ENCODE data around the gene SLC25A19.

The SLC25A19 gene

DNA sequence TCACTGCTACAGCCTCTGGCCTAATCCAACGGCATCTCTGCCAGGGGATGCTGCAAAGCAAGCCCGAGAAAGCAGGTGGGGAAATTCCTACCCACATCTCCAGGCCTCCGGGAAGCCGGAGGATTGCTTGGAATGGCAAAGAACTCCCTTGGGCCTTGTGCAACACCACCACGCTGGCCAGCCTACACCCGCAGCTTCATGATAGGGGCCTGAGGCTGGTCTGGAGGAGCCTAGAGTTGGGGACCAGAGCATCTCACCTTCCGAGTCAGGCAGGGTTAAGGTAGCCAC is 48.1 kb downstream of the SLC25A19 start:
- DNase-seq (ENCODE audit: low read depth, low spot score) = no peak
- Histone ChIP-seq H3K4me3 (ENCODE audit: low read length) (no peak overlapping the region), H3K27ac (ENCODE audit: low read length) (no peak overlapping the region), H3K36me3 (ENCODE audit: control insufficient read depth, insufficient read depth, low read length) (peaks cover 53% of the 10 kb centered on the region), H3K27me3 (ENCODE audit: control insufficient read depth, insufficient read depth, low read length) (no peaks in the 10 kb centered on the region), H3K4me1 (ENCODE audit: control insufficient read depth, insufficient read depth, low read length) (no peaks in the 10 kb centered on the region), H3K9me3 (ENCODE audit: control insufficient read depth, insufficient read depth, low read length) (no peaks in the 10 kb centered on the region)
- WGBS (ENCODE audit: insufficient coverage, insufficient read length) = no CpG with 5 or more reads among the region's 7 CpGs

- Histone ChIP-seq H3K4me1 (ENCODE audit: control insufficient read depth, insufficient read depth, low read length) (no peaks in the 10 kb centered on the region), H3K4me3 (ENCODE audit: low read length) (no peak overlapping the region), H3K9me3 (ENCODE audit: control insufficient read depth, insufficient read depth, low read length) (no peaks in the 10 kb centered on the region), H3K36me3 (ENCODE audit: control insufficient read depth, insufficient read depth, low read length) (peaks cover 50% of the 10 kb centered on the region), H3K27me3 (ENCODE audit: control insufficient read depth, insufficient read depth, low read length) (no peaks in the 10 kb centered on the region), H3K27ac (ENCODE audit: low read length) (no peak overlapping the region)
- no CpG with 5 or more reads among the region's 23 CpGs for WGBS (ENCODE audit: insufficient coverage, insufficient read length)
- DNase-seq (ENCODE audit: low read depth, low spot score) = no peak
Observed at GRCh38 chr17:75240394-75241142, 48.7 kb downstream of the SLC25A19 start.

GRCh38 chr17:75239778-75240393 is 49.3 kb downstream of the SLC25A19 start:
- Histone ChIP-seq H3K36me3 (ENCODE audit: control insufficient read depth, insufficient read depth, low read length) (peaks cover 52% of the 10 kb centered on the region), H3K27ac (ENCODE audit: low read length) (no peak overlapping the region), H3K27me3 (ENCODE audit: control insufficient read depth, insufficient read depth, low read length) (no peaks in the 10 kb centered on the region), H3K4me1 (ENCODE audit: control insufficient read depth, insufficient read depth, low read length) (no peaks in the 10 kb centered on the region), H3K9me3 (ENCODE audit: control insufficient read depth, insufficient read depth, low read length) (no peaks in the 10 kb centered on the region), H3K4me3 (ENCODE audit: low read length) (no peak overlapping the region)
- WGBS (ENCODE audit: insufficient coverage, insufficient read length) = no CpG with 5 or more reads among the region's 23 CpGs
- DNase-seq (ENCODE audit: low read depth, low spot score) = no peak

GRCh38 chr17:75239214-75239613 is 50.0 kb downstream of the SLC25A19 start:
- Histone ChIP-seq H3K27ac (ENCODE audit: low read length) (no peak overlapping the region), H3K27me3 (ENCODE audit: control insufficient read depth, insufficient read depth, low read length) (no peaks in the 10 kb centered on the region), H3K9me3 (ENCODE audit: control insufficient read depth, insufficient read depth, low read length) (no peaks in the 10 kb centered on the region), H3K4me1 (ENCODE audit: control insufficient read depth, insufficient read depth, low read length) (no peaks in the 10 kb centered on the region), H3K36me3 (ENCODE audit: control insufficient read depth, insufficient read depth, low read length) (peaks cover 57% of the 10 kb centered on the region), H3K4me3 (ENCODE audit: low read length) (no peak overlapping the region)
- no CpG with 5 or more reads among the region's 12 CpGs for WGBS (ENCODE audit: insufficient coverage, insufficient read length)
- DNase-seq (ENCODE audit: low read depth, low spot score) = no peak

DNA sequence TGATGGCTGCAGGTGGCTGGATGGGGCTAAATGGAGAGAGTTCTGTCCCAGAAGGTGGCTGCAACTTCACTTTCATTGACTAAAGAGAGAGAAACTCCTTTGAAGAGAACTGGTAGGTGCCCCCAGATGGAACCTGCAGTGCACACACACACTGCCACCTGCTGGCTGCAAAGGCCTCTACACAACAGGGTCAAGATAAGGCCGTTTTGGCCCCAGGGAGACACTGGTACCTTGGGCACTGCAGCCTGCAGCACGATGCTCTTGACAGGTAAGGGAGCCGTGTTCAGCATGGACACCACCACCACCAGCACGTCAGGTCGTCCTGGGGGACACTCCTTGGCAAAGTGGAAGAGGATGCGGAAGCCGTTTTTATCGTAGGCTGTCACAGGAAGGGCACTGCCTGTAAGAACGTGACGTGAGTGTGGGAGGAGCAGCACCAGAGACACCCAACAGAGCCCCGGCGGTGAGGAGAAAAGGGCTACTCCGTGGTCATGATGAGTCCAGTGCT is 50.5 kb downstream of the SLC25A19 start:
- no peaks in the 10 kb centered on the region for H3K4me1 ChIP-seq (ENCODE audit: control insufficient read depth, insufficient read depth, low read length)
- WGBS (ENCODE audit: insufficient coverage, insufficient read length) = no CpG with 5 or more reads among the region's 13 CpGs
- DNase-seq (ENCODE audit: low read depth, low spot score) = peak; percentile 57
- H3K36me3 ChIP-seq (ENCODE audit: control insufficient read depth, insufficient read depth, low read length) = peaks cover 56% of the 10 kb centered on the region
- H3K27ac ChIP-seq (ENCODE audit: low read length) = no peak overlapping the region
- no peak overlapping the region for H3K4me3 ChIP-seq (ENCODE audit: low read length)
- H3K9me3 ChIP-seq (ENCODE audit: control insufficient read depth, insufficient read depth, low read length) = no peaks in the 10 kb centered on the region
- no peaks in the 10 kb centered on the region for H3K27me3 ChIP-seq (ENCODE audit: control insufficient read depth, insufficient read depth, low read length)

- WGBS (ENCODE audit: insufficient coverage, insufficient read length) = no CpG with 5 or more reads among the region's 11 CpGs
- no peak overlapping the region for H3K4me3 ChIP-seq (ENCODE audit: low read length)
Observed at GRCh38 chr17:75238020-75238580, 51.1 kb downstream of the SLC25A19 start.

GRCh38 chr17:75237100-75238014 is 51.9 kb downstream of the SLC25A19 start:
- no peak overlapping the region for H3K27ac ChIP-seq (ENCODE audit: low read length)
- H3K4me3 ChIP-seq (ENCODE audit: low read length) = no peak overlapping the region
- no peaks in the 10 kb centered on the region for H3K4me1 ChIP-seq (ENCODE audit: control insufficient read depth, insufficient read depth, low read length)
- no peaks in the 10 kb centered on the region for H3K9me3 ChIP-seq (ENCODE audit: control insufficient read depth, insufficient read depth, low read length)
- no CpG with 5 or more reads among the region's 12 CpGs for WGBS (ENCODE audit: insufficient coverage, insufficient read length)
- H3K36me3 ChIP-seq (ENCODE audit: control insufficient read depth, insufficient read depth, low read length) = peaks cover 52% of the 10 kb centered on the region
- H3K27me3 ChIP-seq (ENCODE audit: control insufficient read depth, insufficient read depth, low read length) = no peaks in the 10 kb centered on the region
- DNase-seq (ENCODE audit: low read depth, low spot score) = no peak

More at GRCh38 chr17:75238020-75238580, 51.1 kb downstream of the SLC25A19 start:
- no peaks in the 10 kb centered on the region for H3K27me3 ChIP-seq (ENCODE audit: control insufficient read depth, insufficient read depth, low read length)
- H3K9me3 ChIP-seq (ENCODE audit: control insufficient read depth, insufficient read depth, low read length) = no peaks in the 10 kb centered on the region
- no peak overlapping the region for H3K27ac ChIP-seq (ENCODE audit: low read length)
- DNase-seq (ENCODE audit: low read depth, low spot score) = no peak
- peaks cover 50% of the 10 kb centered on the region for H3K36me3 ChIP-seq (ENCODE audit: control insufficient read depth, insufficient read depth, low read length)
- H3K4me1 ChIP-seq (ENCODE audit: control insufficient read depth, insufficient read depth, low read length) = no peaks in the 10 kb centered on the region

DNA sequence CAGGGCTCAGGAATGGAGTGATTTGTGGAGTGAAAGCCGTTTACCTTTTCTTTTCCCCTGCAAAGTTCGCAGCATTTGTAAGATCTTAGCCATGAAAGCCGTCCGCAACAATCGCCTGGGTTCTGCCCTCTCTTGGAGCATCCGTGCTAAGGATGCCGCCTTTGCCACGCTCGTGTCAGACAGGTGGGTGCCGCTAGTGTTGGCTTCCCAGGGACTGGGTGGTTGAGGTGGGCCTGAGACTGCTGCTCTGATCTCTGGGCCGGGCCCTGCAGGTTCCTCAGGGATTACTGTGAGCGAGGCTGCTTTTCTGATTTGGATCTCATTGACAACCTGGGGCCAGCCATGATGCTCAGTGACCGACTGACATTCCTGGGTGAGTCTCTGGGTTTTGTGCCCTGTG is 56.4 kb downstream of the SLC25A19 start:
- Histone ChIP-seq H3K4me1 (ENCODE audit: control insufficient read depth, insufficient read depth, low read length) (no peaks in the 10 kb centered on the region), H3K4me3 (ENCODE audit: low read length) (no peak overlapping the region), H3K9me3 (ENCODE audit: control insufficient read depth, insufficient read depth, low read length) (no peaks in the 10 kb centered on the region), H3K27me3 (ENCODE audit: control insufficient read depth, insufficient read depth, low read length) (no peaks in the 10 kb centered on the region), H3K36me3 (ENCODE audit: control insufficient read depth, insufficient read depth, low read length) (peaks cover 45% of the 10 kb centered on the region), H3K27ac (ENCODE audit: low read length) (no peak overlapping the region)
- no peak for DNase-seq (ENCODE audit: low read depth, low spot score)
- WGBS (ENCODE audit: insufficient coverage, insufficient read length) = no CpG with 5 or more reads among the region's 13 CpGs

DNA sequence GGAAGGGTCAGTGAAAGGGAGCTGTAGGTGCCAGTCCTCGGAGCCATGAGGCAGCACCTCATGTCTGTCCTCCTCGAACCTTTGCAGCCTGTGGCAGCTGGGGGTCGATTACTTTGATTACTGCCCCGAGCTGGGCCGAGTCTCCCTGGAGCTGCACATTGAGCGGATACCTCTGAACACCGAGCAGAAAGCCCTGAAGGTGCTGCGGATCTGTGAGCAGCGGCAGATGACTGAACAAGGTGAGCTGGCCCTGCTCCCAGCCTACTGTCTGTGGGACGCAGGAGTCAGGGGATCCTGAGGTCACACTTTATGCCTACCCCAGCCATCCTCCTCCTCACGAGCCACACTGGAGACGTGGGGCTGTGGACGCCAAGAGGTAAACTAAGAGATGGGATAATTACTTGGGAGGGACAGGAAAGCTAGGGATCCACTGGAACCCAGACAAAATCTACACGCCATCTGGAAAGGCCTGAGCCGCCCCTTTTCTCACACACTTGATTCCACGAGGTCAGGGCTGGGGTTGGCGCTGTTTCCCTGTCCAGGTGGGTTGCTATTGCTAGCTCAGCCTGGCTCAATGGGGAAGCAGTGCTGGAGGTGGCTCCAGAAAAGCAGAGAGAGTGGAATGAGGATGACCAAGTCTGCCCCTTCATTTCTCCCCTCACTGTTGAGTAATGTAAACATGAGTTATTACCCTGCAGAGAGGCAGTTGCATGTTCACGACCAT is 57.3 kb downstream of the SLC25A19 start:
- Histone ChIP-seq H3K36me3 (ENCODE audit: control insufficient read depth, insufficient read depth, low read length) (peaks cover 39% of the 10 kb centered on the region), H3K27ac (ENCODE audit: low read length) (no peak overlapping the region), H3K9me3 (ENCODE audit: control insufficient read depth, insufficient read depth, low read length) (no peaks in the 10 kb centered on the region), H3K4me1 (ENCODE audit: control insufficient read depth, insufficient read depth, low read length) (no peaks in the 10 kb centered on the region), H3K27me3 (ENCODE audit: control insufficient read depth, insufficient read depth, low read length) (no peaks in the 10 kb centered on the region), H3K4me3 (ENCODE audit: low read length) (no peak overlapping the region)
- DNase-seq (ENCODE audit: low read depth, low spot score) = no peak
- no CpG with 5 or more reads among the region's 18 CpGs for WGBS (ENCODE audit: insufficient coverage, insufficient read length)

DNA sequence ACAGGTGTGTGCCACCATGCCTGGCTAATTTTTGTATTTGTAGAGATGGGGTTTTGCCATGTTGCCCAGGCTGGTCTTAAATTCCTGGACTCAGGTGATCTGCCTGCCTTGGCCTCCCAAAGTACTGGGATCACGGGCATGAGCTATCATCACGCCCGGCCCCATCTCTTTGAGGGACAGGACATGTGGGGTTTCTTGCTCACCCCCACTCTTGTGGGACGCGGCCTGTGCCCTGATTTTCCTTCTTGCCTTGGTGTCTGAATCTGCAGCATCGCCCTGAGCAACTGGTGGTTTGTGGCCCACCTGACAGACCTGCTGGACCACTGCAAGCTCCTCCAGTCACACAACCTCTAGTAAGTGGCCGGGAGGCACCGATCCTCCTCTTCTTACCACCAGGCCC is 58.2 kb downstream of the SLC25A19 start:
- no peak overlapping the region for H3K27ac ChIP-seq (ENCODE audit: low read length)
- H3K9me3 ChIP-seq (ENCODE audit: control insufficient read depth, insufficient read depth, low read length) = no peaks in the 10 kb centered on the region
- no peak for DNase-seq (ENCODE audit: low read depth, low spot score)
- H3K27me3 ChIP-seq (ENCODE audit: control insufficient read depth, insufficient read depth, low read length) = no peaks in the 10 kb centered on the region
- no peaks in the 10 kb centered on the region for H3K4me1 ChIP-seq (ENCODE audit: control insufficient read depth, insufficient read depth, low read length)
- no peak overlapping the region for H3K4me3 ChIP-seq (ENCODE audit: low read length)
- no CpG with 5 or more reads among the region's 8 CpGs for WGBS (ENCODE audit: insufficient coverage, insufficient read length)
- peaks cover 40% of the 10 kb centered on the region for H3K36me3 ChIP-seq (ENCODE audit: control insufficient read depth, insufficient read depth, low read length)

Data from iPS DF 6.9 (cell line).